GM23338 (cell line): ENCODE measurements around the gene YIPF2.

ENCODE experiments used
- CREB1 ChIP-seq: fragments of 250-450 bp; sonication (Bioruptor Pico); IDR thresholded peaks from 2 replicates; pipeline ENCODE4 v1.5.0; 2020; ENCODE audit warnings: low read depth, mild to moderate bottlenecking, moderate library complexity
- EZH2 ChIP-seq: fragments of 200-600 bp; sonication (generic); IDR thresholded peaks from one replicate; pipeline ENCODE4 v1.8.0; 2017; ENCODE audit warnings: antibody characterized with exemption, mild to moderate bottlenecking, low read depth; ENCODE audit not compliant: unreplicated experiment
- EZH2phosphoT487 ChIP-seq: fragments of 200-600 bp; sonication (generic); IDR thresholded peaks from one replicate; pipeline ENCODE4 v1.8.1; 2018; ENCODE audit warnings: antibody characterized with exemption; ENCODE audit not compliant: unreplicated experiment
- POLR2AphosphoS5 ChIP-seq: IDR thresholded peaks from 2 replicates; pipeline ENCODE4 v1.6.1; 2016; ENCODE audit warnings: antibody characterized with exemption, low read depth
- ZNF331 ChIP-seq: fragments of 250-450 bp; sonication (Bioruptor Pico); IDR thresholded peaks from 2 replicates; pipeline ENCODE4 v1.5.0; 2020; ENCODE audit warnings: low read depth, mild to moderate bottlenecking, moderate library complexity
- TF ChIP-seq, protein P1 (sequence below), 2 experiments: fragments of 200-600 bp in 1 of 2; sonication (generic) in 1 of 2; conservative IDR thresholded peaks; 2 replicates each; pipeline versions ENCODE4 v1.5.1 to v1.6.1; 2016 to 2017; ENCODE audit warnings: antibody characterized with exemption in 2 of 2, low read depth in 2 of 2, mild to moderate bottlenecking in 2 of 2, moderate library complexity in 1 of 2
- TF ChIP-seq, protein P2 (sequence below): IDR thresholded peaks from one replicate; pipeline ENCODE4 v1.6.1; 2018; ENCODE audit warnings: antibody characterized with exemption; ENCODE audit not compliant: unreplicated experiment

DNA sequence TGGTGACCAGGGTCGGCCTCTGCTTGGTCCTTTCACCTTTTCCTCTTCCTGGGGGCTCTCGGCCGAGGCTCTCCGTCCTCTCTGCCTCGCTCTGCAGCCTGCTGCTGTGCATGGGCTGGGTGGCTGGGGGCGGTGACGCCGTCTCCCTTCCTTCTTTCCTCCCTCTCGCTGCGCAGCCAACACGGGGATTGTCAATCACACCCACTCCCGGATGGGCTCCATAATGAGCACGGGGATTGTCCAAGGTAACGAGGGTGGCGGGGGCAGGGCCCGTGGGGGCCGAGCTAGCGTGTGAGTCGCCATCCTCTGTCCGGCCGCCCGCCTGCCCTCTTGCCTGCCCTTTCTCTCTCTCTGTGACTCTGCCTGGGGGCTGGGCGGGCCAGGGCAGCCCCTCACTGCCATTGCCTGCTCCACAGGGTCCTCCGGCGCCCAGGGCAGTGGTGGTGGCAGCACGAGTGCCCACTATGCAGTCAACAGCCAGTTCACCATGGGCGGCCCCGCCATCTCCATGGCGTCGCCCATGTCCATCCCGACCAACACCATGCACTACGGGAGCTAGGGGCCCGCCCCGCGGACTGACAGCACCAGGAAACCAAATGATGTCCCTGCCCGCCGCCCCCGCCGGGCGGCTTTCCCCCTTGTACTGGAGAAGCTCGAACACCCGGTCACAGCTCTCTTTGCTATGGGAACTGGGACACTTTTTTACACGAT is 7.1 kb downstream of the YIPF2 start:
- TF ChIP-seq, protein P1, sequence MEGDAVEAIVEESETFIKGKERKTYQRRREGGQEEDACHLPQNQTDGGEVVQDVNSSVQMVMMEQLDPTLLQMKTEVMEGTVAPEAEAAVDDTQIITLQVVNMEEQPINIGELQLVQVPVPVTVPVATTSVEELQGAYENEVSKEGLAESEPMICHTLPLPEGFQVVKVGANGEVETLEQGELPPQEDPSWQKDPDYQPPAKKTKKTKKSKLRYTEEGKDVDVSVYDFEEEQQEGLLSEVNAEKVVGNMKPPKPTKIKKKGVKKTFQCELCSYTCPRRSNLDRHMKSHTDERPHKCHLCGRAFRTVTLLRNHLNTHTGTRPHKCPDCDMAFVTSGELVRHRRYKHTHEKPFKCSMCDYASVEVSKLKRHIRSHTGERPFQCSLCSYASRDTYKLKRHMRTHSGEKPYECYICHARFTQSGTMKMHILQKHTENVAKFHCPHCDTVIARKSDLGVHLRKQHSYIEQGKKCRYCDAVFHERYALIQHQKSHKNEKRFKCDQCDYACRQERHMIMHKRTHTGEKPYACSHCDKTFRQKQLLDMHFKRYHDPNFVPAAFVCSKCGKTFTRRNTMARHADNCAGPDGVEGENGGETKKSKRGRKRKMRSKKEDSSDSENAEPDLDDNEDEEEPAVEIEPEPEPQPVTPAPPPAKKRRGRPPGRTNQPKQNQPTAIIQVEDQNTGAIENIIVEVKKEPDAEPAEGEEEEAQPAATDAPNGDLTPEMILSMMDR (conservative IDR thresholded peaks at IDR 0.05; ENCODE audit: low read depth in 2 of 2): no peak
- TF ChIP-seq EZH2: no peak
- peak; percentile 34; the same call in 1 of the 2 replicates for TF ChIP-seq POLR2AphosphoS5
- TF ChIP-seq EZH2phosphoT487: no peak
- TF ChIP-seq, protein P2, sequence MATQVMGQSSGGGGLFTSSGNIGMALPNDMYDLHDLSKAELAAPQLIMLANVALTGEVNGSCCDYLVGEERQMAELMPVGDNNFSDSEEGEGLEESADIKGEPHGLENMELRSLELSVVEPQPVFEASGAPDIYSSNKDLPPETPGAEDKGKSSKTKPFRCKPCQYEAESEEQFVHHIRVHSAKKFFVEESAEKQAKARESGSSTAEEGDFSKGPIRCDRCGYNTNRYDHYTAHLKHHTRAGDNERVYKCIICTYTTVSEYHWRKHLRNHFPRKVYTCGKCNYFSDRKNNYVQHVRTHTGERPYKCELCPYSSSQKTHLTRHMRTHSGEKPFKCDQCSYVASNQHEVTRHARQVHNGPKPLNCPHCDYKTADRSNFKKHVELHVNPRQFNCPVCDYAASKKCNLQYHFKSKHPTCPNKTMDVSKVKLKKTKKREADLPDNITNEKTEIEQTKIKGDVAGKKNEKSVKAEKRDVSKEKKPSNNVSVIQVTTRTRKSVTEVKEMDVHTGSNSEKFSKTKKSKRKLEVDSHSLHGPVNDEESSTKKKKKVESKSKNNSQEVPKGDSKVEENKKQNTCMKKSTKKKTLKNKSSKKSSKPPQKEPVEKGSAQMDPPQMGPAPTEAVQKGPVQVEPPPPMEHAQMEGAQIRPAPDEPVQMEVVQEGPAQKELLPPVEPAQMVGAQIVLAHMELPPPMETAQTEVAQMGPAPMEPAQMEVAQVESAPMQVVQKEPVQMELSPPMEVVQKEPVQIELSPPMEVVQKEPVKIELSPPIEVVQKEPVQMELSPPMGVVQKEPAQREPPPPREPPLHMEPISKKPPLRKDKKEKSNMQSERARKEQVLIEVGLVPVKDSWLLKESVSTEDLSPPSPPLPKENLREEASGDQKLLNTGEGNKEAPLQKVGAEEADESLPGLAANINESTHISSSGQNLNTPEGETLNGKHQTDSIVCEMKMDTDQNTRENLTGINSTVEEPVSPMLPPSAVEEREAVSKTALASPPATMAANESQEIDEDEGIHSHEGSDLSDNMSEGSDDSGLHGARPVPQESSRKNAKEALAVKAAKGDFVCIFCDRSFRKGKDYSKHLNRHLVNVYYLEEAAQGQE: no peak
- TF ChIP-seq CREB1 (CRISPR knock-in tag): no peak
- TF ChIP-seq ZNF331 (CRISPR knock-in tag): no peak
